Ovary (tissue), 3 donors: ENCODE results near the gene TFCP2.

Experiments
- EP300 ChIP-seq: sonication (generic); formaldehyde crosslinking; IDR thresholded peaks from one replicate; pipeline ENCODE4 v1.6.1; 2017; ENCODE audit warnings: antibody characterized with exemption
- POLR2A ChIP-seq: fragments of 450-650 bp; IDR thresholded peaks from one replicate; pipeline ENCODE4 v1.6.1; 2017; ENCODE audit warnings: antibody characterized with exemption, mild to moderate bottlenecking, moderate library complexity
- TF ChIP-seq, protein P1 (sequence below), 3 donors: fragments of 450-650 bp in 2 of 3; fragments of 200-600 bp in 1 of 3; IDR thresholded peaks; one replicate each; pipeline versions ENCODE4 v1.5.1 to v1.8.0; 2016 to 2022; ENCODE audit warnings: antibody characterized with exemption in 3 of 3, mild to moderate bottlenecking in 1 of 3
- donor health status: DM: no; HTN: no; CAD: no.

DNA sequence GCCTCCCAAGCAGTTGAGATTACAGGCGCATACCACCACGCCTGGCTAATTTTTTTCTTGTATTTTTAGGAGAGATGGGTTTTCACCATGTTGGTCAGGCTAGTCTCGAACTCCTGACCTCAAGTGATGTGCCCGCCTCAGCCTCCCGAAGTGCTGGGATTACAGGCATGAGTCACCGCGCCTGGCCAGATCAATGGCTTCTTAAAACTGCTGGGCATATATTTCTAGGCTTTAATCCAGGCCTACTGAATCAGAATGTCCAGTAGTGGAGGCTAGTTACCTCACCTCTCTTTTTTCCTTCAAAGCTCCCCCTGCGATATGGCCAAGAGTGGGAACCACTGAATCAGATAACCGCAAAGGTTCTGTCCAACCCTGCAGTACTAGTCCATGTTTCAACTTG is 27.9 kb upstream of the TFCP2 start:
- TF ChIP-seq, protein P1, sequence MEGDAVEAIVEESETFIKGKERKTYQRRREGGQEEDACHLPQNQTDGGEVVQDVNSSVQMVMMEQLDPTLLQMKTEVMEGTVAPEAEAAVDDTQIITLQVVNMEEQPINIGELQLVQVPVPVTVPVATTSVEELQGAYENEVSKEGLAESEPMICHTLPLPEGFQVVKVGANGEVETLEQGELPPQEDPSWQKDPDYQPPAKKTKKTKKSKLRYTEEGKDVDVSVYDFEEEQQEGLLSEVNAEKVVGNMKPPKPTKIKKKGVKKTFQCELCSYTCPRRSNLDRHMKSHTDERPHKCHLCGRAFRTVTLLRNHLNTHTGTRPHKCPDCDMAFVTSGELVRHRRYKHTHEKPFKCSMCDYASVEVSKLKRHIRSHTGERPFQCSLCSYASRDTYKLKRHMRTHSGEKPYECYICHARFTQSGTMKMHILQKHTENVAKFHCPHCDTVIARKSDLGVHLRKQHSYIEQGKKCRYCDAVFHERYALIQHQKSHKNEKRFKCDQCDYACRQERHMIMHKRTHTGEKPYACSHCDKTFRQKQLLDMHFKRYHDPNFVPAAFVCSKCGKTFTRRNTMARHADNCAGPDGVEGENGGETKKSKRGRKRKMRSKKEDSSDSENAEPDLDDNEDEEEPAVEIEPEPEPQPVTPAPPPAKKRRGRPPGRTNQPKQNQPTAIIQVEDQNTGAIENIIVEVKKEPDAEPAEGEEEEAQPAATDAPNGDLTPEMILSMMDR (IDR thresholded peaks at IDR 0.05): no peak
- no peak for TF ChIP-seq POLR2A
- TF ChIP-seq EP300: no peak
